HepG2 (cell line): Measurements from ENCODE around the gene SLC17A5. TPM values are rescaled to one million over a fixed set of nuclear protein-coding genes. Genes with fewer than 3 reads are reported as not detected.

Experiments used
- ATAC-seq: fragments of 200-7000 bp; cut with Tn5 transposase; 3 replicates; pipeline ENCODE4 v1.9.1; 2020; ENCODE audit warnings: mild to moderate bottlenecking, moderate library complexity
- BruUV-seq: library from RNA; stranded (reverse); fragments of 400-500 nt; replicated peaks from 2 replicates; lab custom pipeline; 2021; lab: Mats Ljungman, UMichigan
- CTCF ChIA-PET: fragments of 300-600 bp; formaldehyde crosslinking; extraction: SDS; loops from one replicate; lab custom pipeline; 2021; ENCODE audit warnings: low total read pairs, inconsistent platforms, low intra/inter-chr PET ratio; lab: Yijun Ruan, JAX
- POLR2A ChIA-PET: fragments of 350-600 bp; sonication (Branson Sonifier 250); formaldehyde crosslinking; loops from one replicate; lab custom pipeline; 2020; ENCODE audit warnings: antibody characterized with exemption, inconsistent platforms; lab: Yijun Ruan, JAX
- DNase-seq: peaks from one replicate; pipeline ENCODE4 v3.0.0-alpha.2; 2015; ENCODE audit warnings: low spot score
- FAIRE-seq: peaks from 3 replicates; lab custom pipeline; 2011; peaks lifted over from hg19 to GRCh38; lab: Jason Lieb, UNC
- H2AFZ ChIP-seq: one replicate; pipeline ENCODE4 v1.6.1; 2011; ENCODE audit warnings: low read length, inconsistent platforms
- H3K27ac ChIP-seq: fragments of 300-600 bp; 3 replicates; pipeline ENCODE4 v1.8.0; 2011; ENCODE audit warnings: mixed run types, mild to moderate bottlenecking, mixed read lengths, low read length, inconsistent platforms; ENCODE audit not compliant: insufficient read depth; ENCODE audit errors: extremely low read length
- H3K27me3 ChIP-seq, 2 experiments: fragments of 200-600 bp in 1 of 2; 2 replicates in 1 of 2; 3 replicates in 1 of 2; pipeline versions ENCODE4 v1.6.0 to v1.8.0; 2011; ENCODE audit warnings: low read length in 2 of 2, mild to moderate bottlenecking in 2 of 2, moderate library complexity in 2 of 2, inconsistent platforms in 1 of 2; ENCODE audit not compliant: insufficient read depth in 2 of 2, control insufficient read depth in 1 of 2
- H3K36me3 ChIP-seq, 2 experiments: fragments of 200-600 bp in 1 of 2; replicated peaks in 1 of 2; 2 replicates in 1 of 2; 3 replicates in 1 of 2; pipeline versions ENCODE4 v1.5.1 to v1.8.0; 2011; ENCODE audit warnings: low read length in 2 of 2, inconsistent platforms in 1 of 2; ENCODE audit not compliant: insufficient read depth in 2 of 2, control insufficient read depth in 1 of 2
- H3K4me1 ChIP-seq: 2 replicates; pipeline ENCODE4 v1.5.1; 2012; ENCODE audit warnings: low read length, inconsistent platforms; ENCODE audit not compliant: insufficient read depth
- H3K4me2 ChIP-seq: 2 replicates; pipeline ENCODE4 v1.6.0; 2011; ENCODE audit warnings: low read depth, low read length, inconsistent platforms
- H3K4me3 ChIP-seq, 3 experiments: fragments of 200-600 bp in 1 of 3; sonication (generic), shearing (Covaris generic) in 1 of 3; replicated peaks in 1 of 3; 2 replicates each; pipeline ENCODE4 v1.5.1; 2011 to 2016; ENCODE audit warnings: low read length in 3 of 3, inconsistent platforms in 2 of 3, low read depth in 2 of 3, mild to moderate bottlenecking in 2 of 3, control low read depth in 1 of 3, mixed read lengths in 1 of 3; ENCODE audit not compliant: insufficient read depth in 1 of 3
- H3K79me2 ChIP-seq: one replicate; pipeline ENCODE4 v1.6.1; 2011; ENCODE audit warnings: low read length, inconsistent platforms; ENCODE audit not compliant: insufficient read depth
- H3K9ac ChIP-seq: 2 replicates; pipeline ENCODE4 v1.6.0; 2011; ENCODE audit warnings: mild to moderate bottlenecking, low read depth, low read length, inconsistent platforms; ENCODE audit not compliant: insufficient read depth
- H3K9me3 ChIP-seq: 2 replicates; pipeline ENCODE4 v1.5.1; 2012; ENCODE audit warnings: mild to moderate bottlenecking, low read length
- H4K20me1 ChIP-seq: 2 replicates; pipeline ENCODE4 v1.6.0; 2011; ENCODE audit warnings: inconsistent platforms, mild to moderate bottlenecking, low read length, moderate library complexity; ENCODE audit not compliant: insufficient read depth
- HMGA1 ChIP-seq: sonication (generic); formaldehyde crosslinking; conservative IDR thresholded peaks from 2 replicates; pipeline ENCODE4 v1.4.0; 2020; ENCODE audit warnings: missing genetic modification reagents
- PHF5A ChIP-seq: IDR thresholded peaks from one replicate; pipeline ENCODE4 v1.6.1; 2018; ENCODE audit warnings: low read depth, missing genetic modification reagents; ENCODE audit not compliant: unreplicated experiment
- PREB ChIP-seq: sonication (generic); formaldehyde crosslinking; IDR thresholded peaks from 2 replicates; pipeline ENCODE4 v1.4.0; 2020; ENCODE audit warnings: missing genetic modification reagents
- SATB2 ChIP-seq: sonication (generic); formaldehyde crosslinking; IDR thresholded peaks from 2 replicates; pipeline ENCODE4 v1.5.0; 2020; ENCODE audit warnings: missing genetic modification reagents
- SYNCRIP ChIP-seq: fragments of 200-400 bp; formaldehyde crosslinking; IDR thresholded peaks from 2 replicates; pipeline ENCODE4 v1.6.1; 2018; ENCODE audit warnings: mild to moderate bottlenecking, low read depth, low read length; ENCODE audit not compliant: insufficient read depth
- ZC3H4 ChIP-seq: sonication (generic); formaldehyde crosslinking; IDR thresholded peaks from 2 replicates; pipeline ENCODE4 v1.4.0; 2020; ENCODE audit warnings: missing genetic modification reagents, borderline replicate concordance
- ZFP36 ChIP-seq: fragments of 150-350 bp; IDR thresholded peaks from 2 replicates; pipeline ENCODE4 v1.6.1; 2018; ENCODE audit warnings: borderline replicate concordance, low read length, low read depth; ENCODE audit not compliant: partially characterized antibody
- ZNF543 ChIP-seq: sonication (generic); formaldehyde crosslinking; IDR thresholded peaks from 2 replicates; pipeline ENCODE4 v1.4.0; 2020; ENCODE audit warnings: mild to moderate bottlenecking, missing genetic modification reagents
- ZNF616 ChIP-seq: sonication (generic); formaldehyde crosslinking; IDR thresholded peaks from 2 replicates; pipeline ENCODE4 v1.5.0; 2020; ENCODE audit warnings: low read depth, mild to moderate bottlenecking, missing genetic modification reagents
- ZNF709 ChIP-seq: sonication (generic); formaldehyde crosslinking; IDR thresholded peaks from 2 replicates; pipeline ENCODE4 v1.5.0; 2020; ENCODE audit warnings: mild to moderate bottlenecking, missing genetic modification reagents
- in situ Hi-C: cut with HindIII; loops from 2 replicates; pipeline ENCODE4 v1.10.0; 2017; ENCODE audit warnings: low pct_unique_long_range_greater_than_20kb; ENCODE audit not compliant: extremely low pct_ligation_motif_present
- intact Hi-C: fragments of 100-400 bp; cut with micrococcal nuclease; formaldehyde crosslinking; loops from one replicate; pipeline ENCODE4 v1.10.0; 2022; ENCODE audit not compliant: unreplicated experiment
- polyA plus RNA-seq, 8 experiments: library from polyadenylated mRNA; depleted of rRNA in 3 of 8; stranded (reverse) in 7 of 8; unstranded in 1 of 8; fragments of >200 nt; fragmentation: Illumina TruSeq in 4 of 8; extraction: Trizol in 4 of 8; gene quantifications; 2 replicates each; pipeline versions ENCODE4 v1.2.1 to v1.2.3, GENCODE V29; 2011 to 2016; ENCODE audit warnings: low read depth in 4 of 8, missing spikeins in 1 of 8, mixed read lengths in 1 of 8; ENCODE audit not compliant: insufficient read depth in 1 of 8
- total RNA-seq, 5 experiments: library from RNA; depleted of rRNA; stranded (reverse); fragments of >200 nt; fragmentation: Illumina TruSeq; extraction: Trizol; gene quantifications; 2 replicates each; pipeline ENCODE4 v1.2.3, GENCODE V29; 2016; ENCODE audit warnings: low read depth in 1 of 5
- TF ChIP-seq, protein P1 (sequence below): sonication (generic); formaldehyde crosslinking; IDR thresholded peaks from 2 replicates; pipeline ENCODE4 v1.4.0; 2020; ENCODE audit warnings: missing genetic modification reagents
- TF ChIP-seq, protein P2 (sequence below): sonication (generic); formaldehyde crosslinking; IDR thresholded peaks from 2 replicates; pipeline ENCODE4 v1.8.1; 2023; ENCODE audit warnings: mild to moderate bottlenecking, missing genetic modification reagents, borderline replicate concordance
- TF ChIP-seq, protein P3 (sequence below): sonication (generic); formaldehyde crosslinking; IDR thresholded peaks from 2 replicates; pipeline ENCODE4 v1.8.0; 2022; ENCODE audit warnings: low read depth, missing genetic modification reagents

SLC17A5 gene
- total and polyA plus RNA-seq, 2 of the 13 experiments (the other 11 are each of a cell fraction or from before 2014, with no cell fraction given): 18.3 to 20.5 TPM

GRCh38 chr6:73636048-73636447 is 17.7 kb downstream of the SLC17A5 start:
- intact Hi-C loops (no loop called here), in situ Hi-C loops (no loop called here)
- Histone ChIP-seq H2AFZ (no peak overlapping the region), H3K36me3 (peaks cover 1 to 15% of the 10 kb centered on the region in 2 experiments; a peak in 2 of 5 replicates), H3K27ac (no peak overlapping the region), H3K4me3 (no peak overlapping the region), H3K4me2 (no peak overlapping the region), H3K4me1 (no peaks in the 10 kb centered on the region), H3K27me3 (no peaks in the 10 kb centered on the region), H3K9me3 (no peaks in the 10 kb centered on the region), H3K79me2 (no peaks in the 10 kb centered on the region), H3K9ac (no peak overlapping the region), H4K20me1 (no peaks in the 10 kb centered on the region)
- ATAC-seq (no peak), FAIRE-seq (no peak), DNase-seq (no peak)
- no TSS peak for BruUV-seq
- POLR2A ChIA-PET: no interaction called here
- TF ChIP-seq HMGA1 (CRISPR knock-in tag) (no peak), ZNF543 (CRISPR knock-in tag) (no peak), SYNCRIP (no peak), SATB2 (CRISPR knock-in tag) (no peak), PHF5A (CRISPR knock-in tag) (no peak), ZNF709 (CRISPR knock-in tag) (no peak), ZC3H4 (no peak), ZFP36 (no peak), ZNF616 (no peak), PREB (CRISPR knock-in tag) (no peak)
- TF ChIP-seq, protein P1, sequence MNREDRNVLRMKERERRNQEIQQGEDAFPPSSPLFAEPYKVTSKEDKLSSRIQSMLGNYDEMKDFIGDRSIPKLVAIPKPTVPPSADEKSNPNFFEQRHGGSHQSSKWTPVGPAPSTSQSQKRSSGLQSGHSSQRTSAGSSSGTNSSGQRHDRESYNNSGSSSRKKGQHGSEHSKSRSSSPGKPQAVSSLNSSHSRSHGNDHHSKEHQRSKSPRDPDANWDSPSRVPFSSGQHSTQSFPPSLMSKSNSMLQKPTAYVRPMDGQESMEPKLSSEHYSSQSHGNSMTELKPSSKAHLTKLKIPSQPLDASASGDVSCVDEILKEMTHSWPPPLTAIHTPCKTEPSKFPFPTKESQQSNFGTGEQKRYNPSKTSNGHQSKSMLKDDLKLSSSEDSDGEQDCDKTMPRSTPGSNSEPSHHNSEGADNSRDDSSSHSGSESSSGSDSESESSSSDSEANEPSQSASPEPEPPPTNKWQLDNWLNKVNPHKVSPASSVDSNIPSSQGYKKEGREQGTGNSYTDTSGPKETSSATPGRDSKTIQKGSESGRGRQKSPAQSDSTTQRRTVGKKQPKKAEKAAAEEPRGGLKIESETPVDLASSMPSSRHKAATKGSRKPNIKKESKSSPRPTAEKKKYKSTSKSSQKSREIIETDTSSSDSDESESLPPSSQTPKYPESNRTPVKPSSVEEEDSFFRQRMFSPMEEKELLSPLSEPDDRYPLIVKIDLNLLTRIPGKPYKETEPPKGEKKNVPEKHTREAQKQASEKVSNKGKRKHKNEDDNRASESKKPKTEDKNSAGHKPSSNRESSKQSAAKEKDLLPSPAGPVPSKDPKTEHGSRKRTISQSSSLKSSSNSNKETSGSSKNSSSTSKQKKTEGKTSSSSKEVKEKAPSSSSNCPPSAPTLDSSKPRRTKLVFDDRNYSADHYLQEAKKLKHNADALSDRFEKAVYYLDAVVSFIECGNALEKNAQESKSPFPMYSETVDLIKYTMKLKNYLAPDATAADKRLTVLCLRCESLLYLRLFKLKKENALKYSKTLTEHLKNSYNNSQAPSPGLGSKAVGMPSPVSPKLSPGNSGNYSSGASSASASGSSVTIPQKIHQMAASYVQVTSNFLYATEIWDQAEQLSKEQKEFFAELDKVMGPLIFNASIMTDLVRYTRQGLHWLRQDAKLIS: no peak
- TF ChIP-seq, protein P2, sequence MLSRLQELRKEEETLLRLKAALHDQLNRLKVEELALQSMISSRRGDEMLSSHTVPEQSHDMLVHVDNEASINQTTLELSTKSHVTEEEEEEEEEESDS: no peak
- TF ChIP-seq, protein P3, sequence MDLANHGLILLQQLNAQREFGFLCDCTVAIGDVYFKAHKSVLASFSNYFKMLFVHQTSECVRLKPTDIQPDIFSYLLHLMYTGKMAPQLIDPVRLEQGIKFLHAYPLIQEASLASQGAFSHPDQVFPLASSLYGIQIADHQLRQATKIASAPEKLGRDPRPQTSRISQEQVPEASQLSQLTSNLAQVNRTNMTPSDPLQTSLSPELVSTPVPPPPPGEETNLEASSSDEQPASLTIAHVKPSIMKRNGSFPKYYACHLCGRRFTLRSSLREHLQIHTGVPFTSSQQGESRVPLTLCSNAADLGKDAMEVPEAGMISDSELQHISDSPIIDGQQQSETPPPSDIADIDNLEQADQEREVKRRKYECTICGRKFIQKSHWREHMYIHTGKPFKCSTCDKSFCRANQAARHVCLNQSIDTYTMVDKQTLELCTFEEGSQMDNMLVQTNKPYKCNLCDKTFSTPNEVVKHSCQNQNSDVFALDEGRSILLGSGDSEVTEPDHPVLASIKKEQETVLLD (CRISPR knock-in tag): no peak
- CTCF ChIA-PET: no interaction called here
